HG02571 (cell line): Measurements from ENCODE around the gene TAF9.
A peak's percentile ranks its signal among the peaks of the same experiment; 100 is the strongest.
"Not testable (repeated sequence)": the region's sequence is repeated elsewhere in the genome, so short reads cannot be mapped to it uniquely, and the experiment has no call there.

ENCODE experiments used
- ATAC-seq: cut with Tn5 transposase; IDR thresholded peaks from one replicate; pipeline ENCODE4 v1.9.1; 2021; ENCODE audit warnings: mild to moderate bottlenecking, moderate library complexity; ENCODE audit not compliant: unreplicated experiment

Gene TAF9

DNA sequence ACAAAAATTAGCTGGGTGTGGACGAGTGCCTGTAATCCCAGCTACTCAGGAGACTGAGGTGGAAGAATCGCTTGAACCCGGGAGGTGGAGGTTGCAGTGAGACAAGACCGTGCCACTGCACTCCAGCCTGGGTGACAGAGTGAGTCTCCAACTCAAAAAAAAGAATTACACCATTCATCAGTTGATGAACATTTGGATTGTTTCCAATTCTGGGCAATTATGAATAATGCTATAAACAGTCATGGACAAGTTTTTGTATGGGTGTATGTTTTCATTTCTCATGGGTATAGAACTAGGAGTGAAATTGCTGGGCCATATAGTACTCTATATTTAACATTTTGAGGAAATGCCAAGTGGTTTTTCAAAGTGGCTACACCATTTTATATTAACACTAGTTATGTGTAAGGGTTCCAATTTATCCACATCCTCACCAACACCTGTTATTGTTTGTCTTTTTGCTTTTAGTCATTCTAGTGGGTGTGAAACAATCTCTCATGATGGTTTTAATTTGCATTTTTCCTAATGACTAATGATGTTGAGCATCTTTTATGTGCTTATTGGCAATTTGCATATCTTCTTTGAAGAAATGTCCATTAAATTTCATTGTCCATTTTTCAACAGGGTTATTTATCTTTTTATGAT is 27.7 kb downstream of the TAF9 start:
- no peak for ATAC-seq

DNA sequence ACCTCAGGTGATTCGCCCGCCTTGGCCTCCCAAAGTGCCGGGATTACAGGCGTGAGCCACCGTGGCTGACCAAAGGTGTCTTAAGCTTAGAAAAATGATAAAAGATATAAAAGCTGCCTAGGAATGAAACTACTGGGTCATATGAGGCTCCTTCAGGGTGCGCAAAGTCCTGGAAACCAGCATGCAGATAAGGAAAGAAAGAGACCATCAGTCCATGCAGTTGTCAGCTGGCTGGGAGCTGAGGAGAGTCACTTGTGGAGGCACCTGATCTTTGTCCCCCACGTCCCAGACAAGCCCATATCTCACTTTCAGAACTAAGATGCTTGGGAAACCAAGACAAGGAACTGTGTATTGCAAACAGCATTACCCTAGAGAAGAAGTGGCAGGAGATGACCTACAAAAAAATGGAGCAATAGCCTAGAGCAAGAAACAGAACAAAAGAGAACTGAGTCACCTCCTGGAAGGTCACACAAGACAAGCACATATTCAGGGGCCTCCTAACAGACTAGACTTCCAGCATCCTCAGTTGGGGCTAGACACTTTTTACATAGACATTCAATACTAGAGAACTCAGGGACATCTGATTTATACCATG is 33.9 kb downstream of the TAF9 start:
- ATAC-seq: no peak

DNA sequence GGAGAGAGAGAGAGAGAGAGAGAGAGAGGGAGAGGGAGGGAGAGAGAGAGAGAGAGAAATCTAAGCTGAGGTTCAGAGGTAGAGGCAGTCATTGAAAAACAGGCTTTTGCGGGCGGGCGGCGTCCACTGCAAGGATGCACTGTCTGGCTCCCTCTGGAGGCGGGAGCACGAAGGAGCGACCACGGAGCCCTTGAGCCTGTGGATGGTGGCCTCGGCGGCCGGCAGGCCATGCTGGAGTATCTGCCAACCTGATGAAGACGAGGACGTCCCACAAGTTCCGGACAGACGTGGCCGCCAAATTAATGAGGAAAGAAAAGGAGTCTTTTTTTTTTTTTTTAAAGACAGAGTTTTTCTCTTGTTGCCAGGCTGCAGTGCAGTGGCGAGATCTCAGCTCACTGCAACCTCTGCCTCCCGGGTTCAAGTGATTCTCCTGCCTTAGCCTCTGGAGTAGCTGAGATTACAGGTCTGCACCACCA is 34.5 kb downstream of the TAF9 start:
- peak; percentile 78 for ATAC-seq

DNA sequence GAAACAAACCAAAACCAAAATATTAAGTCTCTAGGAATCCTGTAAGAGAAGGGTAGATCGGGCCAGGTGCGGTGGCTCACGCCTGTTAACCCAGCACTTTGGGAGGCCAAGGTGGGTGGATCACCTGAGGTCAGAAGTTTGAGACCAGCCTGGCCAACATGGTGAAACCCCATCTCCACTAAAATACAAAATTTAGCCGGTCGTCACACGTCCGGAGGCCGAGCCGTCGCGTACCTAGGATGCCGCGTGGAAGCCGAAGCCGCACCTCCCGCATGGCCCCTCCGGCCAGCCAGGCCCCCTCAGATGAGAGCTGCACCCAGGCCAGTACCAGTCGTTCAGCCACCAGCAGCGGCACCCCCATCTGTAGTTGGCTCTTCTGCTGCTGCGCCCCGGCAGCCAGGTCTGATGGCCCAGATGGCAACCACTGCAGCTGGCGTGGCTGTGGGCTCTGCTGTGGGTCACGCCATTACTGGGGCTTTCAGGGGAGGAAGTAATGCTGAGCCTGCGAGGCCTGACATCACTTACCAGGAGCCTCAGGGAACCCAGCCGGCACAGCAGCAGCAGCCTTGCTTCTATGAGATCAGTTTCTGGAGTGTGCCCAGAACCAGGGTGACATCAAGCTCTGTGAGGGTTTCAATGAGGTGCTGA is 35.5 kb downstream of the TAF9 start:
- ATAC-seq: not testable (repeated sequence)

GRCh38 chr5:69331528-69332445 is 37.5 kb downstream of the TAF9 start:
- no peak for ATAC-seq

- no peak for ATAC-seq
These were observed 39.3 kb downstream of the TAF9 start for GRCh38 chr5:69329905-69330489.

DNA sequence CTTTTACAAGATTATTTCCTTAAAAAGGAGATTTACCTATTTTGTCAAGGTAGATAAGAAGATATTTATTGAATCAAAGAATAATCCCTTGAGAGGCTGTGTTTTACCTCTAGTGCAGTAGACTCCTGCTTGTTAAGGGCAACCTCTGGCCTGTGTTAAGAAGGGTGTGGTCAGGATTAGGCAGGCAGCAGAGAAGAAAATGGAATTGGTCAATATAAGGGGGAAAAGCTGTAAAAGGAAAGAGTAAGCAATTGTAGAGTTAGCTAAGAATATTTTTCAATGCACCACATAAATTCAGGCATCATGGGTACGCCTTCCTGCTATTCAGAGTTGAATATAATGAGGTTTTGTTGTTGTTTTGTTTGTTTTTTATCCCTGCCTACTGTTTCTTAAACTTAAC is 43.0 kb downstream of the TAF9 start:
- ATAC-seq: no peak

GRCh38 chr5:69317391-69317790 is 51.9 kb downstream of the TAF9 start:
- no peak for ATAC-seq

DNA sequence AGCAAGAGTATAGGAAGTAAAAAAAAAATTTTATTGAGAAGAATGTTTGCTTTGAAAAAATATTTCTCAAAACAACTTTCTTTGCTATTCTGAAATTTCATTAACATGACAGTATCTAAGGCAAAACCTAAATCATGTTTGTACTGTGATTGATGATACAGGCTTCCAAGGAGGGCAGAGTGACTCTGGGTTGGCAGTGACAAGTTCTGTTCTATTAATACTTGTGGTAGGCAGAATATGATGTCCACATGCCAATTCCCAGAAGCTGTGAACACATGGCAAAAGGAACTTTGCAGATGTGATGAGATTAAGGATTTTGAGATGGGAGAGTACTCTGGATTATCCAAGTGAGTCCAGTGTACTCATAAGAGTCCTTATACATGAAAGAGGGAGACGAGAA is 53.3 kb downstream of the TAF9 start:
- no peak for ATAC-seq
